Hippocampal formation (tissue), 2 donors: ENCODE data around the gene SGCE.

Experiments used
- DNase-seq, 2 donors: peaks; one replicate each; lab custom pipeline; 2025; lab: John Stamatoyannopoulos, UW

The SGCE gene

GRCh38 chr7:94623820-94624219 lies 32.1 kb downstream of the SGCE start:
- DNase-seq: no peak

- DNase-seq: no peak
Measured at GRCh38 chr7:94621120-94621519, 34.8 kb downstream of the SGCE start.

- DNase-seq: peak in 1 of 2 donors; percentile 30
Measured at GRCh38 chr7:94620703-94621118, 35.2 kb downstream of the SGCE start.

- no peak for DNase-seq
Measured at GRCh38 chr7:94618126-94618525, 37.8 kb downstream of the SGCE start.

- no peak for DNase-seq
Measured at GRCh38 chr7:94616855-94617254, 39.1 kb downstream of the SGCE start.

- no peak for DNase-seq
Measured at GRCh38 chr7:94615666-94616065, 40.3 kb downstream of the SGCE start.

GRCh38 chr7:94612661-94613060 lies 43.3 kb downstream of the SGCE start:
- DNase-seq: no peak

GRCh38 chr7:94612253-94612652 lies 43.7 kb downstream of the SGCE start:
- DNase-seq: no peak

GRCh38 chr7:94609561-94609960 lies 46.4 kb downstream of the SGCE start:
- no peak for DNase-seq

GRCh38 chr7:94605031-94605430 lies 50.9 kb downstream of the SGCE start:
- no peak for DNase-seq

GRCh38 chr7:94602181-94602580 lies 53.8 kb downstream of the SGCE start:
- DNase-seq: no peak

GRCh38 chr7:94600267-94600666 lies 55.7 kb downstream of the SGCE start:
- no peak for DNase-seq

GRCh38 chr7:94595717-94596116 lies 60.2 kb downstream of the SGCE start:
- no peak for DNase-seq

GRCh38 chr7:94594882-94595281 lies 61.1 kb downstream of the SGCE start:
- DNase-seq: no peak

GRCh38 chr7:94591176-94591575 lies 64.8 kb downstream of the SGCE start:
- DNase-seq: no peak

- DNase-seq: no peak
Measured at GRCh38 chr7:94590526-94591162, 65.3 kb downstream of the SGCE start.

GRCh38 chr7:94588075-94588474 lies 67.9 kb downstream of the SGCE start:
- no peak for DNase-seq

GRCh38 chr7:94584113-94584512 lies 71.8 kb downstream of the SGCE start:
- no peak for DNase-seq

- DNase-seq: no peak
Measured at GRCh38 chr7:94580601-94581000, 75.3 kb downstream of the SGCE start.

- DNase-seq: no peak
Measured at GRCh38 chr7:94579470-94579869, 76.5 kb downstream of the SGCE start.

GRCh38 chr7:94578614-94579013 lies 77.3 kb downstream of the SGCE start:
- no peak for DNase-seq

GRCh38 chr7:94577357-94577756 lies 78.6 kb downstream of the SGCE start:
- DNase-seq: no peak

- no peak for DNase-seq
Measured at GRCh38 chr7:94576316-94576715, 79.6 kb downstream of the SGCE start.

- no peak for DNase-seq
Measured at GRCh38 chr7:94575646-94576045, 80.3 kb downstream of the SGCE start.
